GM23338 (cell line): ENCODE data around the gene SHISA6. TPM values are rescaled to one million over a fixed set of nuclear protein-coding genes. Genes with fewer than 3 reads are reported as not detected.

Experiments
- ATAC-seq: fragments of 200-7000 bp; cut with Tn5 transposase; 3 replicates; pipeline ENCODE4 v1.9.1; 2020
- DNase-seq: peaks from one replicate; pipeline ENCODE4 v3.0.0-alpha.2; 2015; ENCODE audit warnings: low spot score
- H2AFZ ChIP-seq: fragments of 200-600 bp; sonication (generic); 2 replicates; pipeline ENCODE4 v1.8.0; 2016; ENCODE audit warnings: antibody characterized with exemption, mild to moderate bottlenecking, moderate library complexity
- H3F3A ChIP-seq: fragments of 200-600 bp; sonication (generic); replicated peaks from 2 replicates; pipeline ENCODE4 v1.8.0; 2017; ENCODE audit warnings: antibody characterized with exemption, mixed run types, low read depth
- H3K27ac ChIP-seq: fragments of 200-600 bp; sonication (generic); 2 replicates; pipeline ENCODE4 v1.6.1; 2016; ENCODE audit warnings: low read depth
- H3K27me3 ChIP-seq: fragments of 200-600 bp; sonication (generic); 2 replicates; pipeline ENCODE4 v1.8.0; 2016; ENCODE audit warnings: mild to moderate bottlenecking, mixed run types, moderate library complexity; ENCODE audit not compliant: insufficient read depth
- H3K36me3 ChIP-seq: fragments of 200-600 bp; sonication (generic); 2 replicates; pipeline ENCODE4 v1.8.0; 2016; ENCODE audit warnings: mild to moderate bottlenecking; ENCODE audit not compliant: insufficient read depth
- H3K4me1 ChIP-seq: fragments of 200-600 bp; sonication (generic); 2 replicates; pipeline ENCODE4 v1.8.0; 2016; ENCODE audit warnings: mild to moderate bottlenecking, moderate library complexity; ENCODE audit not compliant: insufficient read depth
- H3K4me2 ChIP-seq: fragments of 200-600 bp; sonication (generic); 2 replicates; pipeline ENCODE4 v1.7.1; 2017; ENCODE audit warnings: mixed run types
- H3K4me3 ChIP-seq: fragments of 200-600 bp; sonication (generic); 2 replicates; pipeline ENCODE4 v1.6.1; 2016; ENCODE audit warnings: mixed run types
- H3K79me2 ChIP-seq: fragments of 200-600 bp; sonication (generic); replicated peaks from 2 replicates; pipeline ENCODE4 v1.8.0; 2017; ENCODE audit warnings: mild to moderate bottlenecking; ENCODE audit not compliant: insufficient read depth
- H3K9me2 ChIP-seq: fragments of 200-600 bp; sonication (generic); 2 replicates; pipeline ENCODE4 v1.8.0; 2017; ENCODE audit not compliant: insufficient read depth
- H4K20me1 ChIP-seq: fragments of 200-600 bp; sonication (generic); replicated peaks from 2 replicates; pipeline ENCODE4 v1.8.0; 2017; ENCODE audit warnings: mild to moderate bottlenecking; ENCODE audit not compliant: insufficient read depth
- H3K27ac Mint-ChIP-seq: 2 replicates; pipeline ENCODE4 v1.8.0; 2020; ENCODE audit warnings: inconsistent platforms, mild to moderate bottlenecking, moderate library complexity, mixed read lengths
- H3K27me3 Mint-ChIP-seq: 3 replicates; pipeline ENCODE4 v1.8.0; 2022; ENCODE audit warnings: low read depth, mild to moderate bottlenecking, moderate library complexity, mixed read lengths, inconsistent platforms; ENCODE audit not compliant: insufficient read depth, poor library complexity
- H3K36me3 Mint-ChIP-seq: 3 replicates; pipeline ENCODE4 v1.8.0; 2021; ENCODE audit warnings: low read depth, mild to moderate bottlenecking, inconsistent platforms, moderate library complexity, mixed read lengths
- H3K4me1 Mint-ChIP-seq: 3 replicates; pipeline ENCODE4 v1.8.0; 2020; ENCODE audit warnings: mild to moderate bottlenecking, inconsistent platforms, mixed read lengths
- H3K4me3 Mint-ChIP-seq: 3 replicates; pipeline ENCODE4 v1.8.0; 2021; ENCODE audit warnings: moderate library complexity, mild to moderate bottlenecking, inconsistent platforms, mixed read lengths
- H3K9me3 Mint-ChIP-seq: 3 replicates; pipeline ENCODE4 v1.8.0; 2020; ENCODE audit warnings: moderate library complexity, mild to moderate bottlenecking, inconsistent platforms, mixed read lengths
- CREB1 ChIP-seq: fragments of 250-450 bp; sonication (Bioruptor Pico); IDR thresholded peaks from 2 replicates; pipeline ENCODE4 v1.5.0; 2020; ENCODE audit warnings: low read depth, mild to moderate bottlenecking, moderate library complexity
- EZH2 ChIP-seq: fragments of 200-600 bp; sonication (generic); IDR thresholded peaks from one replicate; pipeline ENCODE4 v1.8.0; 2017; ENCODE audit warnings: antibody characterized with exemption, mild to moderate bottlenecking, low read depth; ENCODE audit not compliant: unreplicated experiment
- NANOG ChIP-seq: IDR thresholded peaks from 2 replicates; pipeline ENCODE4 v1.6.1; 2016; ENCODE audit warnings: antibody characterized with exemption, borderline replicate concordance
- STAT1 ChIP-seq: IDR thresholded peaks from one replicate; pipeline ENCODE4 v1.6.1; 2016; ENCODE audit warnings: antibody characterized with exemption; ENCODE audit not compliant: unreplicated experiment
- ZNF331 ChIP-seq: fragments of 250-450 bp; sonication (Bioruptor Pico); IDR thresholded peaks from 2 replicates; pipeline ENCODE4 v1.5.0; 2020; ENCODE audit warnings: low read depth, mild to moderate bottlenecking, moderate library complexity
- polyA plus RNA-seq: library from polyadenylated mRNA; unstranded; fragments of >200 nt; fragmentation: Nextera tagmentation; extraction: Ambion mirVana; gene quantifications from 2 replicates; pipeline ENCODE4 v1.2.1, GENCODE V29; 2016
- total RNA-seq: library from RNA; depleted of rRNA; stranded (reverse); fragments of >200 nt; shearing (Covaris generic); gene quantifications from 2 replicates; pipeline ENCODE4 v1.2.3, GENCODE V29; 2014
- TF ChIP-seq, protein P1 (sequence below), 2 experiments: fragments of 200-600 bp in 1 of 2; sonication (generic) in 1 of 2; conservative IDR thresholded peaks; 2 replicates each; pipeline versions ENCODE4 v1.5.1 to v1.6.1; 2016 to 2017; ENCODE audit warnings: antibody characterized with exemption in 2 of 2, low read depth in 2 of 2, mild to moderate bottlenecking in 2 of 2, moderate library complexity in 1 of 2
- TF ChIP-seq, protein P2 (sequence below): IDR thresholded peaks from 2 replicates; pipeline ENCODE4 v1.6.1; 2016; ENCODE audit warnings: antibody characterized with exemption
- TF ChIP-seq, protein P3 (sequence below): IDR thresholded peaks from one replicate; pipeline ENCODE4 v1.6.1; 2018; ENCODE audit warnings: antibody characterized with exemption; ENCODE audit not compliant: unreplicated experiment

The SHISA6 gene
- total and polyA plus RNA-seq, 2 experiments from 2014 or later = 0.52 TPM; not detected in 1

DNA sequence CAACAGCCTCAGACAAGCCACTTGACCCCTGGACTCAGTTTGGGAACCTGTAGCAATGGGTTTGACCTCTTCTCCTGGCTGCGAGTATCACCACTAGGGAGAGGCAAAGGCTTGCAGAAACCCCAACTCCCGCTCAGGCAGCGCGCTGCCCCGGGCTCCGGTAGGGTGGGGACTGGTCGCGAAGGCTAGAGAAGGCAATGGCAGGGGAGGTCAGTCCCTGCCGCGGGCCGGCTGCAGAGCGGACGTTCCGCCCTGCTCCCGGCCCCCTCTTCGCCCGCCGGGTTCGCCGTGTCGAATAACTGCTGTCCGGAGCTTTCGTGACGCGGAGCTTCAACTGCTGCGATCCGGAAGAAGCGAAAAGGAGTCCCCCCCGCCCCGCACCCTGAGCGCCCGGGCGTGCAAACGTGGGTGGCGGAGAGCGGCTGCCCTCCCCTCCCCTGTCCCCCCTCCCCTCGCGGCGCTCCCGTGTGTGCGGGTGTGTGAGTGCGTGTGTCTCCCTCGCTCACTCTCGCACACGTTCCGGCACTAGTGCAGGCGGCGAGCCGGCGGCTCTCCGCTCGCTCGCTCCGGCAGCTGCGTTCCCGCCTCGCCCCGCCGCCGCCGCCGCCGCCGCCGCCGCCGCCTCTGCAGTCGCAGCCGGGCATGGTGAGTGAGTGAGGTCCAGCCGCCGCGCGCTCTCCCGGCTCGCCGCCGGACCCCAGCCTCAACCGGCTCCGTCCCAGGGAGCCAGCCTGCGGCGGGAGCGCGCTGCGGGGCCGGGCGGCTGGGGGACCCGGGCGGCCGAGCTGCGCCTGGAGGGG, 772 bp upstream of the SHISA6 start:
- Histone ChIP-seq H3K4me3 (peak overlapping the region; percentile 49), H3K9me2 (0 out of 2 replicates have a peak, but pooled peaks cover 4% of the 10 kb centered on the region), H3K4me1 (no peaks in the 10 kb centered on the region), H3K27me3 (peaks cover 57% of the 10 kb centered on the region), H3K27ac (no peak overlapping the region), H3K36me3 (no peaks in the 10 kb centered on the region), H2AFZ (peak overlapping the region; percentile 43; the same call in 1 of the 2 replicates), H4K20me1 (no peaks in the 10 kb centered on the region), H3K4me2 (peak overlapping the region; percentile 70; the same call in 1 of the 2 replicates), H3K79me2 (no peaks in the 10 kb centered on the region), H3F3A (no peaks in the 10 kb centered on the region)
- Mint-ChIP-seq H3K36me3 (peaks cover 34% of the 10 kb centered on the region), H3K27ac (no peak overlapping the region), H3K4me1 (no peaks in the 10 kb centered on the region), H3K9me3 (peaks cover 83% of the 10 kb centered on the region), H3K4me3 (no peak overlapping the region), H3K27me3 (peaks cover 27% of the 10 kb centered on the region)
- ATAC-seq (peak; percentile 74), DNase-seq (peak; percentile 39)
- TF ChIP-seq, protein P1, sequence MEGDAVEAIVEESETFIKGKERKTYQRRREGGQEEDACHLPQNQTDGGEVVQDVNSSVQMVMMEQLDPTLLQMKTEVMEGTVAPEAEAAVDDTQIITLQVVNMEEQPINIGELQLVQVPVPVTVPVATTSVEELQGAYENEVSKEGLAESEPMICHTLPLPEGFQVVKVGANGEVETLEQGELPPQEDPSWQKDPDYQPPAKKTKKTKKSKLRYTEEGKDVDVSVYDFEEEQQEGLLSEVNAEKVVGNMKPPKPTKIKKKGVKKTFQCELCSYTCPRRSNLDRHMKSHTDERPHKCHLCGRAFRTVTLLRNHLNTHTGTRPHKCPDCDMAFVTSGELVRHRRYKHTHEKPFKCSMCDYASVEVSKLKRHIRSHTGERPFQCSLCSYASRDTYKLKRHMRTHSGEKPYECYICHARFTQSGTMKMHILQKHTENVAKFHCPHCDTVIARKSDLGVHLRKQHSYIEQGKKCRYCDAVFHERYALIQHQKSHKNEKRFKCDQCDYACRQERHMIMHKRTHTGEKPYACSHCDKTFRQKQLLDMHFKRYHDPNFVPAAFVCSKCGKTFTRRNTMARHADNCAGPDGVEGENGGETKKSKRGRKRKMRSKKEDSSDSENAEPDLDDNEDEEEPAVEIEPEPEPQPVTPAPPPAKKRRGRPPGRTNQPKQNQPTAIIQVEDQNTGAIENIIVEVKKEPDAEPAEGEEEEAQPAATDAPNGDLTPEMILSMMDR (conservative IDR thresholded peaks at IDR 0.05; ENCODE audit: low read depth in 2 of 2) = peak in 1 of 2 experiments; percentile 31; a peak in 1 of 4 replicates
- TF ChIP-seq EZH2 = peak; percentile 17
- TF ChIP-seq, protein P2, sequence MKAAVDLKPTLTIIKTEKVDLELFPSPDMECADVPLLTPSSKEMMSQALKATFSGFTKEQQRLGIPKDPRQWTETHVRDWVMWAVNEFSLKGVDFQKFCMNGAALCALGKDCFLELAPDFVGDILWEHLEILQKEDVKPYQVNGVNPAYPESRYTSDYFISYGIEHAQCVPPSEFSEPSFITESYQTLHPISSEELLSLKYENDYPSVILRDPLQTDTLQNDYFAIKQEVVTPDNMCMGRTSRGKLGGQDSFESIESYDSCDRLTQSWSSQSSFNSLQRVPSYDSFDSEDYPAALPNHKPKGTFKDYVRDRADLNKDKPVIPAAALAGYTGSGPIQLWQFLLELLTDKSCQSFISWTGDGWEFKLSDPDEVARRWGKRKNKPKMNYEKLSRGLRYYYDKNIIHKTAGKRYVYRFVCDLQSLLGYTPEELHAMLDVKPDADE = no peak

DNA sequence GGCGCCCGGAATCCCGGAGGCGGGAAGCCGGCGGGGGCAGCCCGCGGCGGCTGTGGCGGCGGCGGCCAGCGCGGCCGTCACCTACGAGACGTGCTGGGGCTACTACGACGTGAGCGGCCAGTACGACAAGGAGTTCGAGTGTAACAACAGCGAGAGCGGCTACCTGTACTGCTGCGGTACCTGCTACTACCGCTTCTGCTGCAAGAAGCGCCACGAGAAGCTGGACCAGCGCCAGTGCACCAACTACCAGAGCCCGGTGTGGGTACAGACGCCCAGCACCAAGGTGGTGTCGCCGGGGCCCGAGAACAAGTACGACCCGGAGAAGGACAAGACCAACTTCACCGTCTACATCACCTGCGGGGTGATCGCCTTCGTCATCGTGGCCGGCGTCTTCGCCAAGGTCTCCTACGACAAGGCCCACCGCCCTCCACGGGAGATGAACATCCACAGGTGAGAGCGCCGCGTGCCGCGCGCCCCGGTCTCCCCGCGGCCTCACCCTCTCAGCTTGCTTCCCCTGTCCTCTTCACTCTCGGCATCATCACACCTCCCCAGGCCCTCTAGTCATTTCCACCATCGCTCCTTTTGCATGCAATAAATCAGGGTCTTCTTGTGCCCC, 706 bp downstream of the SHISA6 start:
- Histone ChIP-seq H3K4me3 (no peak overlapping the region), H3K79me2 (no peaks in the 10 kb centered on the region), H3K4me2 (no peak overlapping the region), H3K36me3 (no peaks in the 10 kb centered on the region), H3K9me2 (0 out of 2 replicates have a peak, but pooled peaks cover 4% of the 10 kb centered on the region), H4K20me1 (no peaks in the 10 kb centered on the region), H3K4me1 (no peaks in the 10 kb centered on the region), H3K27ac (no peak overlapping the region), H2AFZ (no peak overlapping the region), H3K27me3 (peaks cover 57% of the 10 kb centered on the region), H3F3A (no peaks in the 10 kb centered on the region)
- Mint-ChIP-seq H3K36me3 (peaks cover 41% of the 10 kb centered on the region), H3K4me1 (no peaks in the 10 kb centered on the region), H3K4me3 (no peak overlapping the region; the same call in 2 of the 3 replicates), H3K9me3 (peaks cover 84% of the 10 kb centered on the region), H3K27me3 (peaks cover 33% of the 10 kb centered on the region), H3K27ac (no peak overlapping the region)
- ATAC-seq (no peak; the same call in 2 of the 3 replicates), DNase-seq (peak; percentile 27)
- no peak for TF ChIP-seq NANOG
- TF ChIP-seq STAT1 = no peak
- no peak for TF ChIP-seq ZNF331 (CRISPR knock-in tag)
- TF ChIP-seq, protein P2 = no peak
- TF ChIP-seq, protein P3, sequence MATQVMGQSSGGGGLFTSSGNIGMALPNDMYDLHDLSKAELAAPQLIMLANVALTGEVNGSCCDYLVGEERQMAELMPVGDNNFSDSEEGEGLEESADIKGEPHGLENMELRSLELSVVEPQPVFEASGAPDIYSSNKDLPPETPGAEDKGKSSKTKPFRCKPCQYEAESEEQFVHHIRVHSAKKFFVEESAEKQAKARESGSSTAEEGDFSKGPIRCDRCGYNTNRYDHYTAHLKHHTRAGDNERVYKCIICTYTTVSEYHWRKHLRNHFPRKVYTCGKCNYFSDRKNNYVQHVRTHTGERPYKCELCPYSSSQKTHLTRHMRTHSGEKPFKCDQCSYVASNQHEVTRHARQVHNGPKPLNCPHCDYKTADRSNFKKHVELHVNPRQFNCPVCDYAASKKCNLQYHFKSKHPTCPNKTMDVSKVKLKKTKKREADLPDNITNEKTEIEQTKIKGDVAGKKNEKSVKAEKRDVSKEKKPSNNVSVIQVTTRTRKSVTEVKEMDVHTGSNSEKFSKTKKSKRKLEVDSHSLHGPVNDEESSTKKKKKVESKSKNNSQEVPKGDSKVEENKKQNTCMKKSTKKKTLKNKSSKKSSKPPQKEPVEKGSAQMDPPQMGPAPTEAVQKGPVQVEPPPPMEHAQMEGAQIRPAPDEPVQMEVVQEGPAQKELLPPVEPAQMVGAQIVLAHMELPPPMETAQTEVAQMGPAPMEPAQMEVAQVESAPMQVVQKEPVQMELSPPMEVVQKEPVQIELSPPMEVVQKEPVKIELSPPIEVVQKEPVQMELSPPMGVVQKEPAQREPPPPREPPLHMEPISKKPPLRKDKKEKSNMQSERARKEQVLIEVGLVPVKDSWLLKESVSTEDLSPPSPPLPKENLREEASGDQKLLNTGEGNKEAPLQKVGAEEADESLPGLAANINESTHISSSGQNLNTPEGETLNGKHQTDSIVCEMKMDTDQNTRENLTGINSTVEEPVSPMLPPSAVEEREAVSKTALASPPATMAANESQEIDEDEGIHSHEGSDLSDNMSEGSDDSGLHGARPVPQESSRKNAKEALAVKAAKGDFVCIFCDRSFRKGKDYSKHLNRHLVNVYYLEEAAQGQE = no peak
- TF ChIP-seq, protein P1 (conservative IDR thresholded peaks at IDR 0.05; ENCODE audit: low read depth in 2 of 2) = no peak
- no peak for TF ChIP-seq CREB1 (CRISPR knock-in tag)
